Cardiac fibroblast (primary cell): Measurements from ENCODE around the gene PCSK5.
A peak's percentile ranks its signal among the peaks of the same experiment; 100 is the strongest.

ENCODE experiments used
- DNase-seq, 2 donors: peaks; one replicate each; pipeline versions ENCODE4 v3.0.0 to v3.0.0-alpha.2; 2010; ENCODE audit warnings: low read depth in 2 of 2
- H3K4me3 ChIP-seq, 2 donors: replicated peaks in 1 of 2; 1 replicate in 1 of 2; 2 replicates in 1 of 2; pipeline ENCODE4 v1.5.1; 2011; ENCODE audit warnings: low read depth in 2 of 2, low read length in 2 of 2, mild to moderate bottlenecking in 2 of 2, moderate library complexity in 1 of 2
- TF ChIP-seq, protein P1 (sequence below): IDR thresholded peaks from one replicate; pipeline ENCODE4 v1.5.1; 2011; ENCODE audit warnings: low read depth, mild to moderate bottlenecking, low read length, inconsistent platforms

The PCSK5 gene

GRCh38 chr9:75976549-75976948 is 86.1 kb downstream of the PCSK5 start:
- TF ChIP-seq, protein P1, sequence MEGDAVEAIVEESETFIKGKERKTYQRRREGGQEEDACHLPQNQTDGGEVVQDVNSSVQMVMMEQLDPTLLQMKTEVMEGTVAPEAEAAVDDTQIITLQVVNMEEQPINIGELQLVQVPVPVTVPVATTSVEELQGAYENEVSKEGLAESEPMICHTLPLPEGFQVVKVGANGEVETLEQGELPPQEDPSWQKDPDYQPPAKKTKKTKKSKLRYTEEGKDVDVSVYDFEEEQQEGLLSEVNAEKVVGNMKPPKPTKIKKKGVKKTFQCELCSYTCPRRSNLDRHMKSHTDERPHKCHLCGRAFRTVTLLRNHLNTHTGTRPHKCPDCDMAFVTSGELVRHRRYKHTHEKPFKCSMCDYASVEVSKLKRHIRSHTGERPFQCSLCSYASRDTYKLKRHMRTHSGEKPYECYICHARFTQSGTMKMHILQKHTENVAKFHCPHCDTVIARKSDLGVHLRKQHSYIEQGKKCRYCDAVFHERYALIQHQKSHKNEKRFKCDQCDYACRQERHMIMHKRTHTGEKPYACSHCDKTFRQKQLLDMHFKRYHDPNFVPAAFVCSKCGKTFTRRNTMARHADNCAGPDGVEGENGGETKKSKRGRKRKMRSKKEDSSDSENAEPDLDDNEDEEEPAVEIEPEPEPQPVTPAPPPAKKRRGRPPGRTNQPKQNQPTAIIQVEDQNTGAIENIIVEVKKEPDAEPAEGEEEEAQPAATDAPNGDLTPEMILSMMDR = no peak
- no peak overlapping the region for H3K4me3 ChIP-seq
- DNase-seq = no peak

GRCh38 chr9:75979362-75979761 is 88.9 kb downstream of the PCSK5 start:
- peak; percentile 12 to 45 for DNase-seq
- TF ChIP-seq, protein P1 = peak; percentile 36
- H3K4me3 ChIP-seq = no peak overlapping the region

- H3K4me3 ChIP-seq = no peak overlapping the region
- DNase-seq = no peak
- TF ChIP-seq, protein P1 = no peak
Observed at GRCh38 chr9:75983319-75984045, 93.0 kb downstream of the PCSK5 start.

GRCh38 chr9:75985515-75985914 is 95.0 kb downstream of the PCSK5 start:
- TF ChIP-seq, protein P1 = no peak
- DNase-seq = no peak
- no peak overlapping the region for H3K4me3 ChIP-seq

DNA sequence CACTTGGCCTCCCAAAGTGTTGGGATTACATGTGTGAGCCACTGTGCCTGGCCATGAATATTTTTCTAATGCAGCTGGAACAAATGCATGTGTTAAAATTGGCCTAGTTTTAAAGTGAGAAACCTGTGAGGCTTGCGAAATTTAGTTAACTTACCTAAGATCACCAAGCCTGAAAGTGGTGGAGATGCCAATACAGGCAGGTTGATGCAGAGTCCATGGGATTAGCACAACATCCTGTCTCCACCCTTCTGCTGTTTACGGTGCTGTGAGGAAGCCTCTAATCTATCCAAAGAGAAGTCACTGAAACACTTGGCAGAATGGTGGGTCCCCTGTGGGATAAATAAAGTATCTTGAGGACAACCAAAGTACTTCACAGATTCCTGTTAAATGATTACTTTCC is 98.2 kb downstream of the PCSK5 start:
- no peak overlapping the region for H3K4me3 ChIP-seq
- TF ChIP-seq, protein P1 = no peak
- no peak for DNase-seq

GRCh38 chr9:75990156-75990555 is 99.7 kb downstream of the PCSK5 start:
- no peak overlapping the region for H3K4me3 ChIP-seq
- TF ChIP-seq, protein P1 = no peak
- no peak for DNase-seq
